Frontal cortex (tissue), 4 donors: Measurements from ENCODE around the gene RASD2. TPM values are rescaled to one million over a fixed set of nuclear protein-coding genes. Genes with fewer than 3 reads are reported as not detected.

Experiments
- DNase-seq, 2 donors: peaks; one replicate each; pipeline ENCODE4 v3.0.0; 2012; ENCODE audit warnings: low spot score in 2 of 2
- FAIRE-seq: peaks from 2 replicates; lab custom pipeline; 2012; peaks lifted over from hg19 to GRCh38; lab: Jason Lieb, UNC
- total RNA-seq: library from RNA; depleted of rRNA; stranded (reverse); fragments of >200 nt; gene quantifications from one replicate; pipeline ENCODE4 v1.2.3, GENCODE V29; 2014
- donor health status: control.
- donor health status: control.
- donor health status: control.

RASD2 gene
- total RNA-seq, 1 donor from 2014 or later = 1.2 TPM

DNA sequence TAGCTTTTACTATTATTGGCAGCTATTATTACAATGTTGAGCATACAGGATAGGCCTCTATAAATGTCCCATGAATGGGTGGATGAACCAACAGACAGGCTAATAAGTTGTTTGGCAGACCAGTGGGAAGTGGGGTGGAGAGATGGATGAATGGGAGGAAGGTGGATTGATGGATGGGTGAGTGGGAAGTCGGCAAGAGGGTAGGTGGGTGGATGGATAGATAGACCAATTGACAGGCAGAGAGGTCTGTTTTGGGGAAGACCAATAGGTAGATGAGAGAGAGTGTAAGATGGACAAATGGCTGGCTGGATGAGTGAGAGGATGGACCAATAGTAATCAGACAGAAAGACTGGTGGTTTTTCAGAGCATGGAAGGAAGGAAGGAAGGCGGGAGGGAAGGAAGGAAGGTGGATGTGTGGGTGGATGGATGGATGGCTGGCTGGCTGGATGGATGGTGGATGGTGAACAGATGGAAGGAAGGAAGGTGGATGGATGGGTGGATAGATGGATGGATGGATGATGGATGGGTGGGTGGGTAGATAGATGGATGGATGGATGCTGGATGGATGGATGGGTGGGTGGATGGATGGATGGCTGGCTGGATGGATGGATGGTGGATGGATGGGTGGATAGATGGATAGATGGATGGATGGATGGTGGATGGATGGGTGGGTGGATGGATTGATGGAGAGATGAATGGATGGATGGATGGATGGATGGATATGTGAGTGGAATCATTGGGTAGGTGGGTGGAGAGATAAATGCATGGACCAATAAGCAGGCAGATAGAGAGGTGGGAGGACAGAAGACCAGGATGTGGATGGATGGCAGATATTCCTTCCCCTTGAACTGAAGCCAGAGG is 37.4 kb downstream of the RASD2 start:
- no peak for DNase-seq
- no peak for FAIRE-seq

DNA sequence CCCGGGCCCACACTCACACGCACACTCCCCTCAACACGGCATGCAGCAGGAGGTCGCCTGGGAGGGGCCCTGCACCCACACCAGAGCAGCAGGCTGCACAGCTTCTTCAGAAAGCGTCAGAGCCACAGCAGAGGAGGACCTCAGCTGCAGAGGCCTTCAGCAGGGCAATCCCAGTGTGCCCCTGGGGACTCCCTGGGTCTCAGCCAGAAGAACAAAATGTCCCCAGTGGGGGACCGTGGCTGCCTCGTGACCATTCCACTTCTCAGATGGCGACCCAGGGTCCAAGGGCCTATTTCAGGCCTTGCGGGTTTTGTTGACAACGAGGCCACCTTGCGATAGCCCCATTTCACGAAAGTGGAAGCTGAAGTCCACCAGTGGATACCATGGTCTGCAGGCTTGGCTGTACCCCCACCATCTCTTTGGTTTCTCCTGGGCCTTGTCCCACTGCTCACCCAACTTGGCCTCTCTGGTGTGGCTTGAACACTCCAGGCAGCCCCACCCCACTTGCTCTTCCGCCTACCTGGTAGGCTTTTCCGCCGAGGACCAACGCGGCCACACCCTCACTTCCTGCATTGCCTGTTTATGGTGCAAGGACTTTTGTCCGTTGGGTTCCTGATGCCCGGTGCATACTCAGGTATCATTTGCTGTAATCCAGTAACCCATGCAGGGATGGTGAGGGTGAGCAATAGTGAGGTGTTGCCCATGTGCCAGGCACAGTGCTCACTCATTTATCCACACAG is 38.4 kb downstream of the RASD2 start:
- FAIRE-seq (no peak), DNase-seq (no peak)

- DNase-seq (no peak), FAIRE-seq (no peak)
Measured at GRCh38 chr22:35580351-35581022, 39.9 kb downstream of the RASD2 start.

- no peak for DNase-seq
- no peak for FAIRE-seq
Measured at GRCh38 chr22:35581023-35581413, 40.4 kb downstream of the RASD2 start.

GRCh38 chr22:35582218-35582860 is 41.7 kb downstream of the RASD2 start:
- DNase-seq = no peak
- no peak for FAIRE-seq

GRCh38 chr22:35582861-35583670 is 42.4 kb downstream of the RASD2 start:
- FAIRE-seq (no peak), DNase-seq (peak; percentile 66 to 88)

- DNase-seq = no peak
- FAIRE-seq = no peak
Measured at GRCh38 chr22:35586771-35587170, 46.1 kb downstream of the RASD2 start.

DNA sequence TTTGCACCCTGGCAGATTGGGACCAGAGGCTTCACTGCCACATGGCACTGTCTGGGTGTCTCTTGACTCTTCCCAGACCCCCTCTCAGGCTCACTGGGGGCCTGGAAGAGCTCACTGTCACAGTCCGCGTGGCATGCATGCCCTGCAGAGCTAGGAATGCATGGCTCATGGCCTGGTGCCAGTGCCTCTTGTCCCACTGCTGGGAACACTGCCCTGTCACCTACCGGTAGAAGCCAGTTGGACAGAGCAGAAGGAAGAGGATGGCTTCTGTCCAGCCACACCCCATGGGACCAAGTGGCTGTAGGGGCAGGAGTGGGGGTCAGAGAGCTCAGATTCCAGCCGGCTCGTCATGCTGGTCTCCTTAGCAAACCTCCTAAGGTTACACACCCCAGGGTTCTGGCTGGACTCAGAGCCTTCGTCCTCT is 46.8 kb downstream of the RASD2 start:
- DNase-seq = no peak
- no peak for FAIRE-seq

DNA sequence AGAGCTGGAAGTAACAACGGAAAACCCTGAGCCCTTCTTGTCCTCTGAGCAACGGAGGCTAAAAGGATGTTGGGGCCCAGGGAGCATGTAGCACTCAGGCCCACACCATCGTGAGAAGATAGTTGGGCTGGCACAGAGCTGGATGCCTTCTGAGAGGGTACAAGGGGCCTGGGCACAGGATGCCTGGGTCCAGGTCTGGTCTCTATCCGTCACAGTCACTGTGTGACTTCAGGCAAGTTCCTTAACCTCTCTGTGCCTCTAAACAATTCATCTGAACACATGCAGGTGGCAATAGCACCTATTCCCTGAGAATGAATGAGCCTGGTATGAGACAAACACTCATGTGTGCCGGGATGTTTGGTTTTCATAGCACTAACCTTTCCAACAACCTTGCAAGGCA is 47.3 kb downstream of the RASD2 start:
- DNase-seq = no peak
- FAIRE-seq = no peak

- FAIRE-seq = no peak
- no peak for DNase-seq
Measured at GRCh38 chr22:35589071-35589755, 48.6 kb downstream of the RASD2 start.

DNA sequence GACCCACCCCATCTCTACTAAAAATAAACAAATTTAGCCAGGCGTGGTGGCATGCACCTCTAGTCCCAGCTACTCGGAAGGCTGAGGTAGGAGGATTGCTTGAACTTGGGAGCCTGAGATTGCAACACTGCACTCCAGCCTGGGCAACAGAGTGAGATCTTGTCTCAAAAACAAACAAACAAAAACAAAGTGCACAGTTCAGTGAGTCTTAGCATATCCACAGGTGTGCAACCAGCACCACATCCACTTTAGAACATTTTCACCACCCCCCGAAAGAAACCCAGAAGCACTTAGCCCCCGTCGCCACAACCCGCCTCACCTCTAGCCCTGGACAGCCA is 49.1 kb downstream of the RASD2 start:
- DNase-seq = no peak
- FAIRE-seq = no peak

DNA sequence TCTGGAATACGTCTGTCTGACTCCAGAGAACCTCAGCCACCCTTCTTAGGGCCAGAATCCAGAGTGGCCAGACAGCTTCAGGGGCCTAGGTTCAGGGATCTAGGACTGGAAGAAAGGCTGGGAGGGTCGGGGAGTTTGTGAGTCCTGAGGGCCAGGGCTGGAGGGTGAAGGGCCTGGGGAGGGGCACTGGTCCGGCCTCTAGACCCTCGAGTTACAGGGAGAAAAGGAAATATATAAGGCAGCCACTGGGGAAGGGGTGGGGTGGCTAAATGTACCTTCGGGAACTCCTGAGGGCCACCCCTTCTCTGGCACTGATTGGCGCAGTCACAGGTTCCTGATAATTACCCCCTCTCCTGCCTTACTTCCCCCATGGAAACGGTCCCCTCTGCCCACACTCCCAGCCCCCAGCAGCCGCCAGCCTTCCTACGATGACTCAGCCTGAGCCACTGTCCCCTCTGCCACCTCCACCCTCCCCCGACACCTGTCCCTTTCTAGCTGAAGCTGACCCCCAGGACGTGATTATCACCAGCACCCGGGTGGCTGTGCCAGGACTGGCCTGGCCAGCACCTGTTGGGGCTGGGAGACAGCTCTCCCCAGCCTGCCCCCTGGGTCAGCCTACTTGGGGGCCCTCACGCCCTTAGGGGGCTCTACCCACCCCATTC is 50.1 kb downstream of the RASD2 start:
- DNase-seq (no peak), FAIRE-seq (no peak)

- no peak for FAIRE-seq
Measured at GRCh38 chr22:35591714-35592417, 51.2 kb downstream of the RASD2 start.

GRCh38 chr22:35592418-35592967 is 51.9 kb downstream of the RASD2 start:
- DNase-seq (no peak), FAIRE-seq (no peak)

More at GRCh38 chr22:35591714-35592417, 51.2 kb downstream of the RASD2 start:
- DNase-seq = no peak

- DNase-seq = no peak
Measured at GRCh38 chr22:35593071-35593890, 52.6 kb downstream of the RASD2 start.

DNA sequence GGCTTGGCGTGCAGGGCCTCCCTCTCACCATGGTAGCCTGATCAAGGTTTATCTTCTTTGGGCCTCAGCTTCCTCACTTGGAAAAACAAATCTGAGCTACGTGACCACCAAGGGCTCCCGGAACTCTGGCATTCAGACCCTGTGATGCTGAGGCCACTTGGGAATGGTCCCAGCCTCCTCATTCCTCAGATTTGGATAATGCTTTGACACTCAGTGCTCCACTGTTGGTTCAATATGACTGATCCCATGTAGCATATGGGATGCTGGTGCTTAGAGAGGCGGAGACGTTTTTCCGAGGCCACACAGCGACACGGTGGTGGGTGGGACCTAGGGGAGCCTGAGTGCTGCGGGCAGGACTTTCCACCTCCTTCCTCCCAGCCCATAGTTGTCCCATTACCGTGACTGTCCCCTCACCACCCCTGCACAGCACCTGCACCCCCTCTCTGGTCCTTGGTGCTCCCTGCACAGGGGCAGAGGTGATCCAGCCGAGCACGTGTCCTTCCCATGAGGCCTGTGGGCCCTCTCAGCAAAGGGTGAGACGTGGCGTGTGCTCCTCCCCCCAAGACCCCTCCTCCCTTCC is 53.4 kb downstream of the RASD2 start:
- FAIRE-seq = no peak
- DNase-seq = no peak

More at GRCh38 chr22:35593071-35593890, 52.6 kb downstream of the RASD2 start:
- FAIRE-seq = no peak
